GM12878 (cell line): ENCODE data around the gene ADGRG2. TPM values are rescaled to one million over a fixed set of nuclear protein-coding genes. Genes with fewer than 3 reads are reported as not detected.

Source experiments
- ATAC-seq: fragments of 200-7000 bp; cut with Tn5 transposase; 3 replicates; pipeline ENCODE4 v1.9.1; 2020; ENCODE audit warnings: mild to moderate bottlenecking, moderate library complexity
- BruUV-seq: library from RNA; stranded (reverse); fragments of 400-500 nt; replicated peaks from 2 replicates; lab custom pipeline; 2021; lab: Mats Ljungman, UMichigan
- CTCF ChIA-PET: fragments of 300-600 bp; sonication (Branson Sonifier 250); formaldehyde crosslinking; extraction: SDS; loops from one replicate; lab custom pipeline; 2021; ENCODE audit warnings: inconsistent platforms; lab: Yijun Ruan, JAX
- POLR2A ChIA-PET: fragments of 350-600 bp; formaldehyde crosslinking; extraction: SDS; loops from one replicate; lab custom pipeline; 2021; ENCODE audit warnings: inconsistent platforms; lab: Charles Lee
- RAD21 ChIA-PET: fragments of 300-600 bp; sonication (Branson Sonifier 250); formaldehyde crosslinking; loops from one replicate; lab custom pipeline; 2023; ENCODE audit warnings: antibody characterized with exemption; ENCODE audit not compliant: unreplicated experiment; lab: Charles Lee
- SMC1A ChIA-PET: fragments of 300-600 bp; sonication (Branson Sonifier 250); formaldehyde crosslinking; loops from one replicate; lab custom pipeline; 2023; ENCODE audit not compliant: unreplicated experiment, uncharacterized antibody; lab: Charles Lee
- DNase-seq: peaks from one replicate; pipeline ENCODE4 v3.0.0-alpha.2; 2011; ENCODE audit warnings: low read depth, low spot score
- FAIRE-seq: peaks from 3 replicates; lab custom pipeline; 2011; peaks lifted over from hg19 to GRCh38; lab: Jason Lieb, UNC
- H2AFZ ChIP-seq: 2 replicates; pipeline ENCODE4 v1.6.0; 2011; ENCODE audit warnings: low read depth, low read length, control low read depth; ENCODE audit not compliant: control insufficient read depth
- H3K27ac ChIP-seq: 2 replicates; pipeline ENCODE4 v1.5.1; 2011; ENCODE audit warnings: control low read depth; ENCODE audit not compliant: control insufficient read depth, insufficient read depth
- H3K27me3 ChIP-seq, 2 experiments: replicated peaks in 1 of 2; 2 replicates each; pipeline versions ENCODE4 v1.6.0 to v1.6.1; 2011; ENCODE audit warnings: low read length in 1 of 2; ENCODE audit not compliant: control insufficient read depth in 2 of 2, insufficient read depth in 2 of 2
- H3K36me3 ChIP-seq, 2 experiments: 2 replicates each; pipeline ENCODE4 v1.5.1; 2011; ENCODE audit warnings: low read length in 1 of 2; ENCODE audit not compliant: control insufficient read depth in 2 of 2, insufficient read depth in 2 of 2
- H3K4me1 ChIP-seq: 2 replicates; pipeline ENCODE4 v1.6.1; 2011; ENCODE audit warnings: mild to moderate bottlenecking, low read length, moderate library complexity, mixed read lengths; ENCODE audit not compliant: control insufficient read depth, insufficient read depth
- H3K4me2 ChIP-seq: 2 replicates; pipeline ENCODE4 v1.6.0; 2011; ENCODE audit warnings: control low read depth; ENCODE audit not compliant: control insufficient read depth, insufficient read depth
- H3K4me3 ChIP-seq: fragments of 200-600 bp; sonication (generic); 2 replicates; pipeline ENCODE4 v1.5.1; 2016
- H3K79me2 ChIP-seq: 2 replicates; pipeline ENCODE4 v1.6.0; 2011; ENCODE audit warnings: low read length; ENCODE audit not compliant: control insufficient read depth, insufficient read depth
- H3K9ac ChIP-seq: 2 replicates; pipeline ENCODE4 v1.8.0; 2011; ENCODE audit warnings: low read length, control low read depth, mixed read lengths; ENCODE audit not compliant: control insufficient read depth, insufficient read depth
- H3K9me3 ChIP-seq: replicated peaks from 3 replicates; pipeline ENCODE4 v1.5.1; 2011; ENCODE audit warnings: mild to moderate bottlenecking, low read length; ENCODE audit not compliant: control insufficient read depth, insufficient read depth
- H4K20me1 ChIP-seq: 2 replicates; pipeline ENCODE4 v1.6.0; 2011; ENCODE audit not compliant: control insufficient read depth, insufficient read depth
- BACH1 ChIP-seq: fragments of 450-650 bp; IDR thresholded peaks from 2 replicates; pipeline ENCODE4 v1.6.1; 2017; ENCODE audit warnings: mild to moderate bottlenecking, borderline replicate concordance
- BCL11A ChIP-seq: IDR thresholded peaks from 2 replicates; pipeline ENCODE4 v1.6.1; 2011; ENCODE audit warnings: low read depth, low read length
- BCL3 ChIP-seq: IDR thresholded peaks from 2 replicates; pipeline ENCODE4 v1.6.1; 2011; ENCODE audit warnings: borderline replicate concordance, low read depth, mild to moderate bottlenecking, moderate library complexity, low read length; ENCODE audit not compliant: insufficient read depth, poor library complexity, severe bottlenecking
- EZH2 ChIP-seq: IDR thresholded peaks from 2 replicates; pipeline ENCODE4 v1.6.1; 2012; ENCODE audit warnings: low read depth, mild to moderate bottlenecking, control low read depth, inconsistent platforms, low read length, borderline replicate concordance; ENCODE audit not compliant: control insufficient read depth
- JUNB ChIP-seq: IDR thresholded peaks from 2 replicates; pipeline ENCODE4 v1.6.1; 2016; ENCODE audit warnings: antibody characterized with exemption, mild to moderate bottlenecking
- MXI1 ChIP-seq: fragments of 150-350 bp; IDR thresholded peaks from 2 replicates; pipeline ENCODE4 v1.6.1; 2011; ENCODE audit warnings: low read depth, mild to moderate bottlenecking, inconsistent platforms, low read length, improper control_type of control experiment
- PKNOX1 ChIP-seq: fragments of 450-650 bp; IDR thresholded peaks from 2 replicates; pipeline ENCODE4 v1.6.1; 2016; ENCODE audit warnings: mild to moderate bottlenecking
- RELA ChIP-seq: fragments of 450-650 bp; IDR thresholded peaks from 2 replicates; pipeline ENCODE4 v1.8.0; 2014; ENCODE audit warnings: borderline replicate concordance; ENCODE audit not compliant: partially characterized antibody
- WRNIP1 ChIP-seq: IDR thresholded peaks from 2 replicates; pipeline ENCODE4 v1.6.1; 2011; ENCODE audit warnings: low read depth, low read length, improper control_type of control experiment, borderline replicate concordance
- ZNF274 ChIP-seq: IDR thresholded peaks from one replicate; pipeline ENCODE4 v1.8.0; 2011; ENCODE audit not compliant: insufficient read length, insufficient read depth
- WGBS: methylation state at CpG from one replicate; pipeline ENCODE4 v1.1.6; 2016; ENCODE audit warnings: low lambda C conversion rate; ENCODE audit not compliant: insufficient replicate concordance, insufficient coverage; ENCODE audit errors: missing lambda C conversion rate; 5-methylcytosine and 5-hydroxymethylcytosine counted together
- in situ Hi-C: fragments of 300-500 bp; cut with MboI; formaldehyde crosslinking; loops from 9 replicates; pipeline ENCODE4 v1.14.3; 2018; ENCODE audit warnings: mixed read lengths
- intact Hi-C: fragments of 100-400 bp; cut with micrococcal nuclease; formaldehyde crosslinking; loops from one replicate; pipeline ENCODE4 v1.14.2; 2022; ENCODE audit not compliant: unreplicated experiment
- polyA plus RNA-seq, 11 experiments: library from polyadenylated mRNA; depleted of rRNA in 4 of 11; unstranded in 6 of 11; stranded (reverse) in 5 of 11; fragments of >200 nt; fragmentation: Nextera tagmentation in 4 of 11; fragmentation: Illumina TruSeq in 1 of 11; extraction: Ambion mirVana in 4 of 11; extraction: Trizol in 1 of 11; gene quantifications; 1 replicate in 1 of 11; 2 replicates in 10 of 11; pipeline versions ENCODE4 v1.2.1 to v1.2.3, GENCODE V29; 2011 to 2016; ENCODE audit warnings: inconsistent platforms in 2 of 11, missing spikeins in 2 of 11, low read depth in 1 of 11
- total RNA-seq, 4 experiments: library from RNA; depleted of rRNA in 3 of 4; stranded (reverse); fragments of >200 nt in 3 of 4; fragmentation: Illumina TruSeq in 1 of 4; extraction: Trizol in 1 of 4; gene quantifications; 2 replicates each; pipeline versions ENCODE4 v1.2.1 to v1.2.3, GENCODE V29; 2013 to 2021
- TF ChIP-seq, protein P1 (sequence below): fragments of 450-650 bp; IDR thresholded peaks from 2 replicates; pipeline ENCODE4 v1.6.1; 2017; ENCODE audit warnings: mild to moderate bottlenecking

The ADGRG2 gene
- total and polyA plus RNA-seq, 10 of the 15 experiments (the other 5 are each of a cell fraction or from before 2014, with no cell fraction given): 0.02 to 0.29 (median 0.05) TPM; not detected in 5

DNA sequence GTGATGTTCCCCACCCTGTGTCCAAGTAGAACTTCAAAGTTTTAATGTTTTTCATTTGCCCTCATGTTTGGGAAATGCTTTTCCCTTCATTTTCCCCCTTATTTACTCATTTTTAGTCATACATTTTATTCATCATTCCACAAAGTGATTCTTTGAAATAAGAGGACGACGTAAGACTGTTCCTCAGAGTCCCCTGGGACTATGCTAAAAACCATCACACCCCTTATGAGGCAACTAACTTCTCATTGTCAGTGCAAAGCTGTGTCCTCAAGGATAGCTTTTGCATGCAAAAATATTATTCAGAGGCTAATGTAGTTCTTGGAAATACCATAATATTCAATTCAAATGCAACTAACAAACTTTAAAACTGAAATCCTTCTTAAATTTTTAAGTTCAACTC lies 14.8 kb upstream of the ADGRG2 start:
- no peak for ATAC-seq
- ChIA-PET RAD21 (no interaction called here), CTCF (no interaction called here), SMC1A (no interaction called here), POLR2A (no interaction called here)
- H3K27me3 ChIP-seq: no peaks in the 10 kb centered on the region
- H2AFZ ChIP-seq: no peak overlapping the region
- TF ChIP-seq WRNIP1 (no peak), BCL11A (no peak), BACH1 (no peak), JUNB (no peak), ZNF274 (no peak), BCL3 (no peak), MXI1 (no peak)
- in situ Hi-C loops (no loop called here), intact Hi-C loops (no loop called here)
- H3K4me1 ChIP-seq: no peaks in the 10 kb centered on the region
- no peaks in the 10 kb centered on the region for H4K20me1 ChIP-seq
- WGBS: 0% methylated on average over 2 of the region's 2 CpGs
- no peak for DNase-seq
- H3K4me2 ChIP-seq: no peak overlapping the region
- no peak overlapping the region for H3K9ac ChIP-seq
- no peak for FAIRE-seq
- no TSS peak for BruUV-seq
- H3K36me3 ChIP-seq: no peaks in the 10 kb centered on the region
- no peaks in the 10 kb centered on the region for H3K79me2 ChIP-seq
- H3K4me3 ChIP-seq: no peak overlapping the region
- no peak overlapping the region for H3K27ac ChIP-seq
- no peaks in the 10 kb centered on the region for H3K9me3 ChIP-seq

- no TSS peak for BruUV-seq
- Histone ChIP-seq H3K9me3 (no peaks in the 10 kb centered on the region), H3K9ac (no peak overlapping the region), H4K20me1 (no peaks in the 10 kb centered on the region), H2AFZ (no peak overlapping the region), H3K79me2 (no peaks in the 10 kb centered on the region), H3K4me1 (no peaks in the 10 kb centered on the region), H3K4me2 (no peak overlapping the region), H3K36me3 (no peaks in the 10 kb centered on the region), H3K27ac (no peak overlapping the region), H3K4me3 (no peak overlapping the region), H3K27me3 (no peaks in the 10 kb centered on the region)
- ChIA-PET RAD21 (no interaction called here), SMC1A (no interaction called here), POLR2A (no interaction called here), CTCF (interaction anchor here (0.6 kb wide), 1 partner anchor 26 kb away, joined by 3 read pairs; no protein-coding TSS in a partner anchor)
- in situ Hi-C loops: no loop called here
- WGBS: 6% methylated on average over 5 of the region's 5 CpGs
- ATAC-seq (peak; percentile 73), DNase-seq (no peak), FAIRE-seq (no peak)
- intact Hi-C loops: no loop called here
- TF ChIP-seq, protein P1, sequence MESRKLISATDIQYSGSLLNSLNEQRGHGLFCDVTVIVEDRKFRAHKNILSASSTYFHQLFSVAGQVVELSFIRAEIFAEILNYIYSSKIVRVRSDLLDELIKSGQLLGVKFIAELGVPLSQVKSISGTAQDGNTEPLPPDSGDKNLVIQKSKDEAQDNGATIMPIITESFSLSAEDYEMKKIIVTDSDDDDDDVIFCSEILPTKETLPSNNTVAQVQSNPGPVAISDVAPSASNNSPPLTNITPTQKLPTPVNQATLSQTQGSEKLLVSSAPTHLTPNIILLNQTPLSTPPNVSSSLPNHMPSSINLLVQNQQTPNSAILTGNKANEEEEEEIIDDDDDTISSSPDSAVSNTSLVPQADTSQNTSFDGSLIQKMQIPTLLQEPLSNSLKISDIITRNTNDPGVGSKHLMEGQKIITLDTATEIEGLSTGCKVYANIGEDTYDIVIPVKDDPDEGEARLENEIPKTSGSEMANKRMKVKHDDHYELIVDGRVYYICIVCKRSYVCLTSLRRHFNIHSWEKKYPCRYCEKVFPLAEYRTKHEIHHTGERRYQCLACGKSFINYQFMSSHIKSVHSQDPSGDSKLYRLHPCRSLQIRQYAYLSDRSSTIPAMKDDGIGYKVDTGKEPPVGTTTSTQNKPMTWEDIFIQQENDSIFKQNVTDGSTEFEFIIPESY: no peak
- TF ChIP-seq RELA (no peak), EZH2 (no peak), PKNOX1 (no peak)
Observed at GRCh38 chrX:19133784-19134183, 11.5 kb upstream of the ADGRG2 start.
